ENCODE data around the gene PAM16. TPM values are rescaled to one million over a fixed set of nuclear protein-coding genes. Genes with fewer than 3 reads are reported as not detected.

PAM16 gene
- total RNA-seq, 1 experiment from 2014 or later = 104 TPM

GRCh38 chr16:4378161-4378666, 27.1 kb upstream of the PAM16 start:
- no peak overlapping the region for H3K4me3 ChIP-seq (ENCODE audit: low read depth in 2 of 2, low read length in 2 of 2)
- BruUV-seq (replicated peaks) = no TSS peak
- in situ Hi-C loops (cut with HindIII; ENCODE audit: low pct_unique_long_range_greater_than_20kb, low sequenced_read_pairs) (no loop called here), intact Hi-C loops (cut with micrococcal nuclease; ENCODE audit: unreplicated experiment) (no loop called here)
- ChIA-PET POLR2A (no interaction called here), CTCF (interaction anchor here (1.0 to 2.5 kb wide), 4 partner anchors 15 to 24 kb away, joined by 3 to 8 read pairs (median 4); no protein-coding TSS in a partner anchor)
- DNase-seq (ENCODE audit: low read depth, low spot score) (no peak), ATAC-seq (no peak)
- no peaks in the 10 kb centered on the region for H3K9me3 ChIP-seq (ENCODE audit: control insufficient read depth, insufficient read depth, low read depth, low read length)
- H3K4me1 ChIP-seq (ENCODE audit: control insufficient read depth, insufficient read depth, low read length) = peaks cover 68% of the 10 kb centered on the region
- no peaks in the 10 kb centered on the region for H3K27me3 ChIP-seq (ENCODE audit: control insufficient read depth, insufficient read depth, low read length)
- TF ChIP-seq CTCF (IDR thresholded peaks at IDR 0.05) (no peak), SIN3A (IDR thresholded peaks at IDR 0.05; ENCODE audit: borderline replicate concordance, insufficient read depth, low read depth, low read length) (no peak), POLR2AphosphoS5 (IDR thresholded peaks at IDR 0.05; ENCODE audit: low read depth, low read length) (no peak), TCF7L2 (IDR thresholded peaks at IDR 0.05; ENCODE audit: low read depth, low read length) (no peak)
- TF ChIP-seq, protein P1, sequence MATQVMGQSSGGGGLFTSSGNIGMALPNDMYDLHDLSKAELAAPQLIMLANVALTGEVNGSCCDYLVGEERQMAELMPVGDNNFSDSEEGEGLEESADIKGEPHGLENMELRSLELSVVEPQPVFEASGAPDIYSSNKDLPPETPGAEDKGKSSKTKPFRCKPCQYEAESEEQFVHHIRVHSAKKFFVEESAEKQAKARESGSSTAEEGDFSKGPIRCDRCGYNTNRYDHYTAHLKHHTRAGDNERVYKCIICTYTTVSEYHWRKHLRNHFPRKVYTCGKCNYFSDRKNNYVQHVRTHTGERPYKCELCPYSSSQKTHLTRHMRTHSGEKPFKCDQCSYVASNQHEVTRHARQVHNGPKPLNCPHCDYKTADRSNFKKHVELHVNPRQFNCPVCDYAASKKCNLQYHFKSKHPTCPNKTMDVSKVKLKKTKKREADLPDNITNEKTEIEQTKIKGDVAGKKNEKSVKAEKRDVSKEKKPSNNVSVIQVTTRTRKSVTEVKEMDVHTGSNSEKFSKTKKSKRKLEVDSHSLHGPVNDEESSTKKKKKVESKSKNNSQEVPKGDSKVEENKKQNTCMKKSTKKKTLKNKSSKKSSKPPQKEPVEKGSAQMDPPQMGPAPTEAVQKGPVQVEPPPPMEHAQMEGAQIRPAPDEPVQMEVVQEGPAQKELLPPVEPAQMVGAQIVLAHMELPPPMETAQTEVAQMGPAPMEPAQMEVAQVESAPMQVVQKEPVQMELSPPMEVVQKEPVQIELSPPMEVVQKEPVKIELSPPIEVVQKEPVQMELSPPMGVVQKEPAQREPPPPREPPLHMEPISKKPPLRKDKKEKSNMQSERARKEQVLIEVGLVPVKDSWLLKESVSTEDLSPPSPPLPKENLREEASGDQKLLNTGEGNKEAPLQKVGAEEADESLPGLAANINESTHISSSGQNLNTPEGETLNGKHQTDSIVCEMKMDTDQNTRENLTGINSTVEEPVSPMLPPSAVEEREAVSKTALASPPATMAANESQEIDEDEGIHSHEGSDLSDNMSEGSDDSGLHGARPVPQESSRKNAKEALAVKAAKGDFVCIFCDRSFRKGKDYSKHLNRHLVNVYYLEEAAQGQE (IDR thresholded peaks at IDR 0.05; ENCODE audit: insufficient read depth in 1 of 2, low read depth in 2 of 2, low read length in 1 of 2) = no peak
- H3K36me3 ChIP-seq (ENCODE audit: control insufficient read depth, insufficient read depth, low read length) = no peaks in the 10 kb centered on the region
- H3K27ac ChIP-seq (ENCODE audit: low read length) = peak overlapping the region; percentile 82

DNA sequence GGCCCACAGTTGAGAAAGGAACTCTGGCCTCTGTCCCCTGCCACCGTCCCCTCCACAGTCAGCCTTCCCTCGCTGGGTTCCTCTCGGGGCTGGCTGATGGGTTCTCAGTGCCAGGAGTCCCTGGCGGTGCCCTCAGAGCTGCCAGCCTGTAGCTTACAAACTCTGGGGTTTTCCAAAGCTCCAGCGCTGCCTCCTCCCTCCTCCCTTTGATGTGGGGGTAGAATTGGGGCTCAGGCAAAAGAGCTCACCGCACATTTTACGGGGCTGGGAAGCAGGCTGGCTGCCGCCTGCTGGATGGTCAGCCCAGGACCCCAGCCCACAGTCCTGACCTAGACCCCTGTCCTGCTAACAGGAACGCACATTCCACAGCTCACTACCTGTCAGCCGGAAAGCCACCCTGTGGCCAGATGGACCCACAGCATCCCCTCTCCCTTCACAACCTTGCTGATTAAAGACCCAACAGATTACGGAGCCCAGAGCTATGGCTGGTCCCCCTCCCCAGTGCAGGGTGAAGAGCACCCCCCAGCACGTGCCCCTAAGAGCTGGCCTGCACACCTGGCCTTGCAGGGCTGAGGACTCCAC, 26.5 kb upstream of the PAM16 start:
- Histone ChIP-seq H3K4me3 (ENCODE audit: low read depth in 2 of 2, low read length in 2 of 2) (no peak overlapping the region), H3K36me3 (ENCODE audit: control insufficient read depth, insufficient read depth, low read length) (no peaks in the 10 kb centered on the region), H3K27ac (ENCODE audit: low read length) (peak overlapping the region; percentile 82), H3K9me3 (ENCODE audit: control insufficient read depth, insufficient read depth, low read depth, low read length) (no peaks in the 10 kb centered on the region), H3K27me3 (ENCODE audit: control insufficient read depth, insufficient read depth, low read length) (no peaks in the 10 kb centered on the region), H3K4me1 (ENCODE audit: control insufficient read depth, insufficient read depth, low read length) (peaks cover 73% of the 10 kb centered on the region)
- TF ChIP-seq, protein P1 (IDR thresholded peaks at IDR 0.05; ENCODE audit: insufficient read depth in 1 of 2, low read depth in 2 of 2, low read length in 1 of 2) = no peak
- no peak for TF ChIP-seq SIN3A (IDR thresholded peaks at IDR 0.05; ENCODE audit: borderline replicate concordance, insufficient read depth, low read depth, low read length)
- 0 out of 2 replicates have a peak, but pooled peaks have one; percentile 36 for TF ChIP-seq POLR2AphosphoS5 (IDR thresholded peaks at IDR 0.05; ENCODE audit: low read depth, low read length)
- BruUV-seq (replicated peaks) = no TSS peak
- CTCF ChIA-PET = interaction anchor here (1.0 to 2.5 kb wide), 4 partner anchors 16 to 25 kb away, joined by 3 to 8 read pairs (median 4); no protein-coding TSS in a partner anchor
- no peak for DNase-seq (ENCODE audit: low read depth, low spot score)
- in situ Hi-C loops (cut with HindIII; ENCODE audit: low pct_unique_long_range_greater_than_20kb, low sequenced_read_pairs) = no loop called here
- intact Hi-C loops (cut with micrococcal nuclease; ENCODE audit: unreplicated experiment) = no loop called here
- POLR2A ChIA-PET = no interaction called here
- peak; percentile 43 for ATAC-seq

Data from Panc1 (cell line).